Uterus (tissue), 2 donors: ENCODE results near the gene CUBN.

Experiments
- POLR2A ChIP-seq, 2 donors: fragments of 450-650 bp; IDR thresholded peaks; one replicate each; pipeline ENCODE4 v1.6.1; 2016; ENCODE audit warnings: antibody characterized with exemption in 2 of 2, mild to moderate bottlenecking in 1 of 2, moderate library complexity in 1 of 2
- TF ChIP-seq, protein P1 (sequence below), 4 experiments: fragments of 200-600 bp in 2 of 4; fragments of 450-650 bp in 2 of 4; sonication (generic) in 2 of 4; IDR thresholded peaks; one replicate each; pipeline ENCODE4 v1.5.1; 2016 to 2019; ENCODE audit warnings: antibody characterized with exemption in 4 of 4, mild to moderate bottlenecking in 2 of 4, moderate library complexity in 1 of 4

GRCh38 chr10:16965740-16966447 lies 163.7 kb downstream of the CUBN start:
- no peak for TF ChIP-seq POLR2A (IDR thresholded peaks at IDR 0.05)
- TF ChIP-seq, protein P1, sequence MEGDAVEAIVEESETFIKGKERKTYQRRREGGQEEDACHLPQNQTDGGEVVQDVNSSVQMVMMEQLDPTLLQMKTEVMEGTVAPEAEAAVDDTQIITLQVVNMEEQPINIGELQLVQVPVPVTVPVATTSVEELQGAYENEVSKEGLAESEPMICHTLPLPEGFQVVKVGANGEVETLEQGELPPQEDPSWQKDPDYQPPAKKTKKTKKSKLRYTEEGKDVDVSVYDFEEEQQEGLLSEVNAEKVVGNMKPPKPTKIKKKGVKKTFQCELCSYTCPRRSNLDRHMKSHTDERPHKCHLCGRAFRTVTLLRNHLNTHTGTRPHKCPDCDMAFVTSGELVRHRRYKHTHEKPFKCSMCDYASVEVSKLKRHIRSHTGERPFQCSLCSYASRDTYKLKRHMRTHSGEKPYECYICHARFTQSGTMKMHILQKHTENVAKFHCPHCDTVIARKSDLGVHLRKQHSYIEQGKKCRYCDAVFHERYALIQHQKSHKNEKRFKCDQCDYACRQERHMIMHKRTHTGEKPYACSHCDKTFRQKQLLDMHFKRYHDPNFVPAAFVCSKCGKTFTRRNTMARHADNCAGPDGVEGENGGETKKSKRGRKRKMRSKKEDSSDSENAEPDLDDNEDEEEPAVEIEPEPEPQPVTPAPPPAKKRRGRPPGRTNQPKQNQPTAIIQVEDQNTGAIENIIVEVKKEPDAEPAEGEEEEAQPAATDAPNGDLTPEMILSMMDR (IDR thresholded peaks at IDR 0.05) = no peak
